NB4 (cell line): ENCODE results near the gene PLAC8L1.

Source experiments
- DNase-seq: peaks from one replicate; pipeline ENCODE4 v3.0.0; 2010; ENCODE audit warnings: low read depth
- H3K4me3 ChIP-seq: one replicate; pipeline ENCODE4 v1.5.1; 2011; ENCODE audit warnings: mild to moderate bottlenecking, low read depth, low read length, moderate library complexity
- MAX ChIP-seq: IDR thresholded peaks from 2 replicates; pipeline ENCODE4 v1.6.1; 2011; ENCODE audit warnings: low read depth, low read length
- MYC ChIP-seq: IDR thresholded peaks from 2 replicates; pipeline ENCODE4 v1.6.1; 2011; ENCODE audit warnings: low read depth, low read length
- POLR2A ChIP-seq: IDR thresholded peaks from 2 replicates; pipeline ENCODE4 v1.6.1; 2011; ENCODE audit warnings: mild to moderate bottlenecking; ENCODE audit not compliant: insufficient read length; ENCODE audit errors: extremely low read depth
- TF ChIP-seq, protein P1 (sequence below): IDR thresholded peaks from one replicate; pipeline ENCODE4 v1.5.1; 2012; ENCODE audit warnings: low read depth, low read length

Gene PLAC8L1

GRCh38 chr5:146088098-146088497 lies 17.3 kb downstream of the PLAC8L1 start:
- no peak for TF ChIP-seq POLR2A
- TF ChIP-seq, protein P1, sequence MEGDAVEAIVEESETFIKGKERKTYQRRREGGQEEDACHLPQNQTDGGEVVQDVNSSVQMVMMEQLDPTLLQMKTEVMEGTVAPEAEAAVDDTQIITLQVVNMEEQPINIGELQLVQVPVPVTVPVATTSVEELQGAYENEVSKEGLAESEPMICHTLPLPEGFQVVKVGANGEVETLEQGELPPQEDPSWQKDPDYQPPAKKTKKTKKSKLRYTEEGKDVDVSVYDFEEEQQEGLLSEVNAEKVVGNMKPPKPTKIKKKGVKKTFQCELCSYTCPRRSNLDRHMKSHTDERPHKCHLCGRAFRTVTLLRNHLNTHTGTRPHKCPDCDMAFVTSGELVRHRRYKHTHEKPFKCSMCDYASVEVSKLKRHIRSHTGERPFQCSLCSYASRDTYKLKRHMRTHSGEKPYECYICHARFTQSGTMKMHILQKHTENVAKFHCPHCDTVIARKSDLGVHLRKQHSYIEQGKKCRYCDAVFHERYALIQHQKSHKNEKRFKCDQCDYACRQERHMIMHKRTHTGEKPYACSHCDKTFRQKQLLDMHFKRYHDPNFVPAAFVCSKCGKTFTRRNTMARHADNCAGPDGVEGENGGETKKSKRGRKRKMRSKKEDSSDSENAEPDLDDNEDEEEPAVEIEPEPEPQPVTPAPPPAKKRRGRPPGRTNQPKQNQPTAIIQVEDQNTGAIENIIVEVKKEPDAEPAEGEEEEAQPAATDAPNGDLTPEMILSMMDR, result no peak
- TF ChIP-seq MAX, result no peak
- no peak for TF ChIP-seq MYC
- H3K4me3 ChIP-seq, result no peak overlapping the region
- DNase-seq, result no peak

DNA sequence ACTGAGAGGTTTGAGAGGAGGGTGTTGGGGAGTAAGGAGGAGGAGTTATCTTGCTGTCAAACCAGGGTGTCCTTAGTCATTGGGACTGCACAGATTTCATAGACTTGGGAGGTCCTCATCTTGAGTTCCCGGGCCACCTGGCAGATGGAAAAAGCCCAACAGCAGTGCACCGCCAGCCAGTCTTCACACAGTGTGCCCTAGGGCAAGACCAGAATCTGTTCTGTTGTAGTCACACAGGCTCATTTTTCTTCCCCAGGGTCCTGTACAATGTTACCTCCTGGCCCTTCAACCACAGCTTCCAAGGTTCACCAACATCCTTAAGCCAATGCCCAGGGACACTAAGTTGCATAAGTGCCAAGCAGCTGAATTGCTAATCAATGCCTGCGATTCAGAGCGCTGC lies 21.0 kb downstream of the PLAC8L1 start:
- no peak overlapping the region for H3K4me3 ChIP-seq
- DNase-seq, result no peak
- no peak for TF ChIP-seq MAX

GRCh38 chr5:146082798-146083197 lies 22.6 kb downstream of the PLAC8L1 start:
- no peak for DNase-seq
- H3K4me3 ChIP-seq, result no peak overlapping the region
- TF ChIP-seq POLR2A, result no peak
- TF ChIP-seq MYC, result no peak
- TF ChIP-seq MAX, result no peak
- TF ChIP-seq, protein P1, result no peak

DNA sequence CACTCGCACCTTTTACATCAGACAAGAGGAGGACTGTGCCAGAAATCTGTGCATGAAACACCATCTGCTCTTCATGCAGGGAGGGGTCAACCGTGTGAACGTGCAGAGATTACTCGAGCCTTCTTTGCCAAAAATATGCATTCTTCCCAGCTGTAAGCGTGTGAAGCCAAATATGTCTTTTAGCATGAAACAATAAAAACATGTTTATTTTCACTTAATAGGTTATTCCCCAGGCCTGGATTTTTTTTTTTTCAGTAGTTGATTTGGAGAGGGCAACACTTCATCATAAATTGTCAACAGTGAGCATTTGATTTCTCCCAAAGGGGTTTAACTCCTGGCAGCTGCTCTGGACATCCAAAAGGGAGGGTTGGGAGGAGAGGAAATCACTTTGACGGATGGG lies 23.8 kb downstream of the PLAC8L1 start:
- DNase-seq, result no peak
- TF ChIP-seq MYC, result no peak
- no peak overlapping the region for H3K4me3 ChIP-seq

DNA sequence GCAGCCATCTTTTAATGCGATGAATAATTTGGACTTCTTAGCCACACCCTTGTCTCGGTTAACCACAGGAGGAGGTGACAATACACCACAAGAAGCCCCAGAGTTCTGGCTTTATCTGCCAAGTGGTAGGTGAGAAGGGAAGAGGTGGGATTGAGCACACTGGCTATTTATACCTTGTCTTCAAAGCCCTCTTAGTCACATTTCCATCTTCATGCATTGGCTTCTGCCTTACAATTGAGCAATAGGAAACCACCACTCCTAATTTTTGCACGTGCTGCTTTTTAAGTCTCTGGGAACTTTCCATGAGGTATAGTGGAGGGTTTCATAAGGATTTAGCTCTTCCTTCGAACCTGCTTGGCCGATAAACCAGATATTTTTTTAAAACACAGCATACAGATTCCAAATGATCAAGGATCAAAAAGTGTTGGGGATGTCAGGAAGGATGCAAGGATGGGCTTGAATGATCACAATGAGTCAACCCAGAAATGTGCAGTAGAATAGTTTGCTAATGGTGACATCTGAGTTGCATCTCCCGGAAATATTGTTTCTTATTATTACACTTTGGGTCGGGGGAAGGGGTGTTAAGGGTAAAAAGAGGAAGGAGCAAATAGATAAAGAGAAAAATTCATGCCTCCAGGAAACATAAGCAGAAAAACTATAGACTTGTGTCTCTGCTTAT lies 25.5 kb downstream of the PLAC8L1 start:
- DNase-seq, result peak; percentile 66
- TF ChIP-seq, protein P1, result no peak
- TF ChIP-seq POLR2A, result no peak
- TF ChIP-seq MYC, result peak; percentile 51
- TF ChIP-seq MAX, result peak; percentile 76
- no peak overlapping the region for H3K4me3 ChIP-seq

DNA sequence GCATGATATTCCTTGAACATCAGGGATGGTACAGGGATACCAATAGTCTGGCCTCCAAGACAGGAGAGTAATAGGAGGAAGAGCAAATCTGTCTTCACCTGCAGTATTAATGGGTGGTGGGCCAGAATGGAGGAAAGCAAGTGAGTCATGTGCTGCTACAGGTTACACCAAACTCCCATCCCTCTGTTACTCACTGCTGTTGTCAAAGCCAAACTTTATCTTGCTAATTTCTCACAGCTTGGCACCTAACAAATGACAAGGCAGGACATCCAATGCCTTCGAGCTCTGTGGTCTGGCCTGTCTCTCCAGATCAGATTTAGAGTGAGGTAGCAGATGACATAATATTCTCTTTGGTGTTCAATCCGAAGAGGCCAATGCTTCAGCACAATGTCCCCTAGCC lies 26.8 kb downstream of the PLAC8L1 start:
- TF ChIP-seq POLR2A, result no peak
- TF ChIP-seq MYC, result no peak
- TF ChIP-seq MAX, result no peak
- TF ChIP-seq, protein P1, result no peak
- no peak overlapping the region for H3K4me3 ChIP-seq
- DNase-seq, result no peak

- peak; percentile 17 for DNase-seq
- TF ChIP-seq MAX, result no peak
- no peak overlapping the region for H3K4me3 ChIP-seq
Measured at GRCh38 chr5:146076455-146076854, 28.9 kb downstream of the PLAC8L1 start.
